WI38 (cell line): ENCODE results near the gene SRRM3.
"Not testable (repeated sequence)": the region's sequence is repeated elsewhere in the genome, so short reads cannot be mapped to it uniquely, and the experiment has no call there.

Experiments used
- H3K4me3 ChIP-seq: 2 replicates; pipeline ENCODE4 v1.5.1; 2011; ENCODE audit warnings: low read depth, mild to moderate bottlenecking, control low read depth, low read length
- CTCF ChIP-seq: IDR thresholded peaks from 2 replicates; pipeline ENCODE4 v1.5.1; 2012; ENCODE audit warnings: low read depth, mild to moderate bottlenecking, control low read depth, low read length

SRRM3 gene

DNA sequence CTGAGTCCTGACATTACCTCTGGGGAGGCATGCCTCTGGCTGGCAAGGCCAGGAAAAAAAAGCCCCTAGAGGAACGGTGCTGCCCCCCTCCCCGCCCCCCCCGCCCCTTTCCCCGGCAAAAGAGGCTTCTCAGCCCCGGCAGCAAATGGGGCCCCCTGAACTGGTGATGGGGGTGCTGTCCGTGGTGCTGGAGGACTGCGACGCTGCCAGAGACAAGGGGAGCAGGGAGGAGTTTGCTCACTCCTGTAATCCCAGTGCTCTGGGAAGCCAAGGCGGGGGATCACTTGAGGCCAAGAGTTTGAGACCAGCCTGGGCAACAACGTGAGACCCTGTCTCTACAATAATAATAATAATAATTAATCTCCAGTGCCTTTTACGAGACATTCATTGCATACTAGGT, 23.7 kb downstream of the SRRM3 start:
- TF ChIP-seq CTCF, result no peak
- no peak overlapping the region for H3K4me3 ChIP-seq

DNA sequence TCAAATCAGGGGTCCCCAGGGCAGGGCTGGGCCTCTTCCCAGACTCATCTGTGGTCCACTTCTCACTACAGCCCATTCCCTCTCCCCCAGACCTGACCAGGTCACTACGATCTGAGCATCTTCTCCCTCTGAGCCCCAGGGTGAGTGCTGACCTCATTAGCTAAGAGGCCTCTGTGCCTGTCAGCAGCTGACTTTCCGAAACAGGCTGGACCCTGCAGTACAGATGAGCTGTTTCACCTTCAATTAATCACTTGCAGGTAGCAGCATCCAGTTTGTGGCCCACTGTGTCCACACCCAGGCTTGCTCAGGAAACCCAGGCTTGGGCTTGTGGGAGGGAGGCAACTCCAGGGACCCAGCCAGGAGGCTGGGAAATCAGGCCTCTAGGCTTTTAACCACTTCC, 24.3 kb downstream of the SRRM3 start:
- no peak overlapping the region for H3K4me3 ChIP-seq
- TF ChIP-seq CTCF, result no peak

DNA sequence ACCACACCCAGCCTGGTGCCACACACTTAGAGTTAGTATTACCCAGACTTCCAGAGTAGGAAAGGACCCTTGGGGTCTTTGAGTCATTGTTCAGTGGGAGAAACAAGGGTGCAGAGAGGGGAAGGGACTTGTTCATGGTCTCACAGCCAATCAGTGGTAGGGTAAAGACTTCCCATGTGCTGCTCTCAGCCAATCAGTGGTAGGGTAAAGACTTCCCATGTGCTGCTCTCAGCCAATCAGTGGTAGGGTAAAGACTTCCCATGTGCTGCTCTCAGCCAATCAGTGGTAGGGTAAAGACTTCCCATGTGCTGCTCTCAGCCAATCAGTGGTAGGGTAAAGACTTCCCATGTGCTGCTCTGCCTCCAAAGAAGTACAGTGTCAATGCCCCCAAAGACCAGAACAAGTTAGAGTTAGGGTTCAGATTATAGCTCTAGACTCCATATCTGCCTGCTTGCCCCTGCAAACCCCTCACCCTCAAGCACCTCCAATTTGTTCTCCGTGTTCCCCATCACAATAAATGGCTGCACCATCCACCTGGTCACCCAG, 25.3 kb downstream of the SRRM3 start:
- not testable (repeated sequence) for H3K4me3 ChIP-seq

DNA sequence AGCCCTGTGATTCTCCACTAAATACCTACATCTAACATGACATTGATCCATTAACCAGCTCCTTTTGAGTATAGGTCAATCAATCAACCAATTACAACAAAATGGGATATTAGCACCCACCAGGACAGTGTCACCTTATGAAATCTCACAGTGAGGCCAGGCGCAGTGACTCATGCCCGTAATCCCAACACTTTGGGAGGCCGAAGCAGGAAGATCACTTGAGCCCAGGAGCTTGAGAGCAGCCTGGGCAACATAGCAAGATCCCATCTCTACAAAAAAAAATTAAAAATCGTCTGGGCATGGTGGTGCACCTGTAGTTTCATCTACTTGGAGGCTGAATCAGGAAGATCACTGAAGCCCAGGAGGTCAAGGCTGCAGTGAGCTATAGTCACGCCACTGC, 28.5 kb downstream of the SRRM3 start:
- TF ChIP-seq CTCF, result no peak
- no peak overlapping the region for H3K4me3 ChIP-seq

DNA sequence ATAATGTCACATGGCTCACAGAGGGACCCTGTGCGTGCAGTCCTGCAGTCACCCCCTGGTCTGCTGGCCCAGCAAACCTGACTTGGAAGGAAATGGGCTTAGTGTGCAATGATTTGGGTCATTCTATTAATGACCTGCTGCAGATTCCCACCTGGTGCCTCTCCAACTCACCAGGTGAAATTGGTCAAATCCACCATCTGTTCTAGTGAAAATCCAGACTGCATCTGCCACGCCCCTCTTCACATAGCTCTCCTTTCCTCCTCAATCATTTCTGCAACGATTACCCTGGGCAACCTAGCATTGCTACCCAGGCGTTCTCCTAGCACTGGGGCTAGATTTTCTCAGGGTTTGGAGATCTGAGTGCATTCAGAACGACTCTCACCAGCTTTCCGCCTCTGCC, 29.4 kb downstream of the SRRM3 start:
- no peak overlapping the region for H3K4me3 ChIP-seq
- no peak for TF ChIP-seq CTCF

DNA sequence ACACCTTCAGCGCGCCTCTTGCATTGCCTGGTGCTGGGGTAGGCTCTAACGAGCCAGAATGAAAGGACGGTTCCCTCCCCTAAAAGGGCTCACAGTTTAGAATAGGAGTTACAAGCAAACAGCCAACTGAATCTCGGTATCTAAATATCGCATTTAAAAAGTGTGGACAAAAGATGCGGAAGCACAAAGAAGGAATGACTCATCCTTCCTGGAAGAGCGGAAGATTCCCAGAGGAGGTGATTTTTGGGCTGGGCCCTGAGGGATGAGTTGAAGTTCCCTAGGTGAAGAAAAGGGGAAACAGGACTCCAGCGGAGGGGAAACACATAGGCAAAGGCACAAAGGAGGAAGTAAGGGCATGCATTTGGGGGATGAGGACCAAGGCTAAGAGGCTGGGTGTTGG, 29.9 kb downstream of the SRRM3 start:
- H3K4me3 ChIP-seq, result no peak overlapping the region
- TF ChIP-seq CTCF, result no peak

GRCh38 chr7:76232698-76233097, 31.0 kb downstream of the SRRM3 start:
- TF ChIP-seq CTCF, result no peak
- no peak overlapping the region for H3K4me3 ChIP-seq

DNA sequence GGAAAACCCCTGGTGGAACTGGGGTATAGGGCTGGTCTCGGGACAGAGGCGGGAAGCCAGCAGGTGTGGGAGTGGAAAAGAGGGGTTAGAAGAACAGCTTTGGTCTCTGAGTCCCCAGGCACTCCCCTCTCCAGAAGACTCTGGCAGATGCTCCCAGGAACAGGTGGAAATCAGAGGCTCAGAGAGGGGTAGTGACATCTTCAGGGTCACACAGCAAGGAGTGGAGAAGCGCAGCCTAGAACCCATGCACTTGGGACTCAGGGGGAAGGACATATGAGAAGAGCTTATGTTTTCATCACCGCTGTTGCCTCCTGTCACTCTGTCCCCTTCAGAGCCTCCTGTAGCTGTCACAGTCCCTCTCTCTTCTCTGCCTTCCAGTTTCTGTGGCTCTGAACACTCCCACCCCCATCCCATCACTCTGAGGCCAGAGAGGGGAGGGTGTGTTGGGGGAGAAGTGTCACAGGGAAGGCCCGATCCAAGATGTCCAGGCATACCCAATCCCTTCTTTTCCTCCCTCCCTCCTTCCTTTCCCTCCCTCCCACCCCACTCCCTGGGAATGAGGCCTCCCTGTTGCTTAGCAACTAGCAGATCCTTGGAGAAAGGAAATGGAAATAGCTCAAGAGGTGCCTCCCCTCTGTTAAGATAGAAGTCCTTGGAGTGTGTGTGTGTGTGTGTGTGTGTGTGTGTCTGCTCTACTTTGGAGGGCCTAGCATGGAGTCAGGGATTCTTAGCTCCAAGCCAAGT, 32.0 kb downstream of the SRRM3 start:
- no peak overlapping the region for H3K4me3 ChIP-seq

More for the DNA sequence above, 32.0 kb downstream of the SRRM3 start:
- no peak for TF ChIP-seq CTCF
